ENCODE measurements around the gene KRT83. TPM values are rescaled to one million over a fixed set of nuclear protein-coding genes. Genes with fewer than 3 reads are reported as not detected.
A peak's percentile ranks its signal among the peaks of the same experiment; 100 is the strongest.

KRT83 gene
- total RNA-seq, 5 donors from 2014 or later (not counting 1 experiment from before 2014, with no cell fraction given): not detected

- no peak overlapping the region for H3K27ac Mint-ChIP-seq
- WGBS (ENCODE audit: insufficient coverage): 100% methylated on average over 1 of the region's 1 CpG
- no peaks in the 10 kb centered on the region for H3K9me3 Mint-ChIP-seq
- DNase-seq (no peak), ATAC-seq (replicated peaks in 1 of 4) (no peak)
- H3K4me1 Mint-ChIP-seq: peaks cover 0 to under 1% (median under 1%) of the 10 kb centered on the region in 3 donors
- H3K36me3 Mint-ChIP-seq: no peaks in the 10 kb centered on the region
- H3K4me1 ChIP-seq (ENCODE audit: control insufficient read depth in 1 of 2, extremely low read depth in 1 of 2, insufficient read depth in 2 of 2, low read length in 2 of 2): peaks cover 0 to under 1% of the 10 kb centered on the region in 2 experiments
- H3K4me3 Mint-ChIP-seq: no peak overlapping the region
- POLR2A ChIA-PET: no interaction called here
- H3K4me3 ChIP-seq (ENCODE audit: control insufficient read depth in 1 of 2, extremely low read depth in 1 of 2, low read length in 1 of 2): no peak overlapping the region
- no peaks in the 10 kb centered on the region for H3K9me3 ChIP-seq
- no peak overlapping the region for H3K27ac ChIP-seq (ENCODE audit: low read length)
- H3K27me3 ChIP-seq (replicated peaks in 1 of 2; ENCODE audit: control insufficient read depth in 2 of 2, extremely low read depth in 1 of 2, insufficient read depth in 2 of 2, low read length in 1 of 2): peaks cover 0 to 62% of the 10 kb centered on the region in 2 experiments
- CTCF ChIA-PET: interaction anchor here in 1 of 2 donors (0.6 kb wide), 1 partner anchor 616 kb away, joined by 3 read pairs; no protein-coding TSS in a partner anchor
- H3K36me3 ChIP-seq (ENCODE audit: control insufficient read depth in 2 of 2, extremely low read depth in 1 of 2, insufficient read depth in 1 of 2, low read length in 1 of 2): no peaks in the 10 kb centered on the region
- H3K27me3 Mint-ChIP-seq: peaks cover 34 to 42% of the 10 kb centered on the region in 2 donors
Observed at GRCh38 chr12:52322069-52322468, 871 bp upstream of the KRT83 start.

GRCh38 chr12:52321418-52321817, 220 bp upstream of the KRT83 start:
- ChIA-PET CTCF (no interaction called here), POLR2A (no interaction called here)
- no peak overlapping the region for H3K27ac Mint-ChIP-seq
- no peak overlapping the region for H3K4me3 ChIP-seq (ENCODE audit: control insufficient read depth in 1 of 2, extremely low read depth in 1 of 2, low read length in 1 of 2)
- H3K4me1 Mint-ChIP-seq: no peaks in the 10 kb centered on the region
- 76% methylated on average over 3 of the region's 4 CpGs for WGBS (ENCODE audit: insufficient coverage)
- peaks cover 0 to 62% of the 10 kb centered on the region in 2 experiments for H3K27me3 ChIP-seq (replicated peaks in 1 of 2; ENCODE audit: control insufficient read depth in 2 of 2, extremely low read depth in 1 of 2, insufficient read depth in 2 of 2, low read length in 1 of 2)
- H3K36me3 Mint-ChIP-seq: no peaks in the 10 kb centered on the region
- no peaks in the 10 kb centered on the region for H3K9me3 ChIP-seq
- DNase-seq (no peak), ATAC-seq (replicated peaks in 1 of 4) (no peak)
- H3K4me1 ChIP-seq (ENCODE audit: control insufficient read depth in 1 of 2, extremely low read depth in 1 of 2, insufficient read depth in 2 of 2, low read length in 2 of 2): no peaks in the 10 kb centered on the region
- H3K36me3 ChIP-seq (ENCODE audit: control insufficient read depth in 2 of 2, extremely low read depth in 1 of 2, insufficient read depth in 1 of 2, low read length in 1 of 2): no peaks in the 10 kb centered on the region
- H3K27ac ChIP-seq (ENCODE audit: low read length): no peak overlapping the region
- no peak overlapping the region for H3K4me3 Mint-ChIP-seq
- H3K9me3 Mint-ChIP-seq: no peaks in the 10 kb centered on the region
- H3K27me3 Mint-ChIP-seq: peaks cover 34 to 42% of the 10 kb centered on the region in 2 donors

- H3K4me1 Mint-ChIP-seq: peaks cover 0 to 2% (median 0%) of the 10 kb centered on the region in 3 donors
- DNase-seq (peak in 1 of 35 experiments; percentile 8), ATAC-seq (replicated peaks in 1 of 4) (no peak)
- no peaks in the 10 kb centered on the region for H3K36me3 Mint-ChIP-seq
- WGBS (ENCODE audit: insufficient coverage): 49% methylated on average over 11 of the region's 11 CpGs
- no peak overlapping the region for H3K4me3 Mint-ChIP-seq
- no peaks in the 10 kb centered on the region for H3K9me3 ChIP-seq
- H3K27me3 ChIP-seq (replicated peaks in 1 of 2; ENCODE audit: control insufficient read depth in 2 of 2, extremely low read depth in 1 of 2, insufficient read depth in 2 of 2, low read length in 1 of 2): peaks cover 0 to 65% of the 10 kb centered on the region in 2 experiments
- peaks cover 29 to 42% of the 10 kb centered on the region in 2 donors for H3K27me3 Mint-ChIP-seq
- H3K9me3 Mint-ChIP-seq: no peaks in the 10 kb centered on the region
- H3K27ac ChIP-seq (ENCODE audit: low read length): no peak overlapping the region
- ChIA-PET CTCF (no interaction called here), POLR2A (no interaction called here)
- H3K4me1 ChIP-seq (ENCODE audit: control insufficient read depth in 1 of 2, extremely low read depth in 1 of 2, insufficient read depth in 2 of 2, low read length in 2 of 2): no peaks in the 10 kb centered on the region
- no peak overlapping the region for H3K27ac Mint-ChIP-seq
- no peaks in the 10 kb centered on the region for H3K36me3 ChIP-seq (ENCODE audit: control insufficient read depth in 2 of 2, extremely low read depth in 1 of 2, insufficient read depth in 1 of 2, low read length in 1 of 2)
- H3K4me3 ChIP-seq (ENCODE audit: control insufficient read depth in 1 of 2, extremely low read depth in 1 of 2, low read length in 1 of 2): no peak overlapping the region
Observed at GRCh38 chr12:52319097-52319496, 2.1 kb downstream of the KRT83 start.

GRCh38 chr12:52318241-52318990, 2.8 kb downstream of the KRT83 start:
- H3K36me3 ChIP-seq (ENCODE audit: control insufficient read depth in 2 of 2, extremely low read depth in 1 of 2, insufficient read depth in 1 of 2, low read length in 1 of 2): no peaks in the 10 kb centered on the region
- no peaks in the 10 kb centered on the region for H3K9me3 ChIP-seq
- ATAC-seq (replicated peaks in 1 of 4) (no peak), DNase-seq (no peak)
- POLR2A ChIA-PET: no interaction called here
- H3K4me3 ChIP-seq (ENCODE audit: control insufficient read depth in 1 of 2, extremely low read depth in 1 of 2, low read length in 1 of 2): no peak overlapping the region
- H3K36me3 Mint-ChIP-seq: no peaks in the 10 kb centered on the region
- WGBS (ENCODE audit: insufficient coverage): 90% methylated on average over 5 of the region's 11 CpGs
- H3K27me3 ChIP-seq (replicated peaks in 1 of 2; ENCODE audit: control insufficient read depth in 2 of 2, extremely low read depth in 1 of 2, insufficient read depth in 2 of 2, low read length in 1 of 2): peaks cover 0 to 67% of the 10 kb centered on the region in 2 experiments
- H3K27me3 Mint-ChIP-seq: peaks cover 29 to 45% of the 10 kb centered on the region in 2 donors
- no peaks in the 10 kb centered on the region for H3K9me3 Mint-ChIP-seq
- H3K4me1 ChIP-seq (ENCODE audit: control insufficient read depth in 1 of 2, extremely low read depth in 1 of 2, insufficient read depth in 2 of 2, low read length in 2 of 2): no peaks in the 10 kb centered on the region
- no peak overlapping the region for H3K4me3 Mint-ChIP-seq
- H3K4me1 Mint-ChIP-seq: peaks cover 0 to 2% (median 0%) of the 10 kb centered on the region in 3 donors
- no peak overlapping the region for H3K27ac Mint-ChIP-seq
- CTCF ChIA-PET: no interaction called here
- H3K27ac ChIP-seq (ENCODE audit: low read length): no peak overlapping the region

- Histone ChIP-seq H3K4me1 (ENCODE audit: control insufficient read depth in 1 of 2, extremely low read depth in 1 of 2, insufficient read depth in 2 of 2, low read length in 2 of 2) (no peaks in the 10 kb centered on the region), H3K27ac (ENCODE audit: low read length) (no peak overlapping the region)
- CTCF ChIA-PET: no interaction called here
Observed at GRCh38 chr12:52317468-52318052, 3.6 kb downstream of the KRT83 start.

GRCh38 chr12:52316701-52317100, 4.5 kb downstream of the KRT83 start:
- POLR2A ChIA-PET: no interaction called here
- Mint-ChIP-seq H3K27me3 (peaks cover 26 to 44% of the 10 kb centered on the region in 2 donors), H3K36me3 (no peaks in the 10 kb centered on the region), H3K4me1 (peaks cover 0 to 2% (median 0%) of the 10 kb centered on the region in 3 donors), H3K27ac (no peak overlapping the region), H3K4me3 (no peak overlapping the region), H3K9me3 (no peaks in the 10 kb centered on the region)
- Histone ChIP-seq H3K4me3 (ENCODE audit: control insufficient read depth in 1 of 2, extremely low read depth in 1 of 2, low read length in 1 of 2) (no peak overlapping the region), H3K27ac (ENCODE audit: low read length) (no peak overlapping the region), H3K27me3 (replicated peaks in 1 of 2; ENCODE audit: control insufficient read depth in 2 of 2, extremely low read depth in 1 of 2, insufficient read depth in 2 of 2, low read length in 1 of 2) (peaks cover 0 to 65% of the 10 kb centered on the region in 2 experiments), H3K4me1 (ENCODE audit: control insufficient read depth in 1 of 2, extremely low read depth in 1 of 2, insufficient read depth in 2 of 2, low read length in 2 of 2) (no peaks in the 10 kb centered on the region), H3K9me3 (no peaks in the 10 kb centered on the region), H3K36me3 (ENCODE audit: control insufficient read depth in 2 of 2, extremely low read depth in 1 of 2, insufficient read depth in 1 of 2, low read length in 1 of 2) (no peaks in the 10 kb centered on the region)
- no peak for ATAC-seq (replicated peaks in 1 of 4)
- WGBS (ENCODE audit: insufficient coverage): 91% methylated on average over 4 of the region's 11 CpGs
- DNase-seq: no peak
- CTCF ChIA-PET: no interaction called here

More at GRCh38 chr12:52317468-52318052, 3.6 kb downstream of the KRT83 start:
- H3K4me3 ChIP-seq (ENCODE audit: control insufficient read depth in 1 of 2, extremely low read depth in 1 of 2, low read length in 1 of 2): no peak overlapping the region
- Mint-ChIP-seq H3K27ac (no peak overlapping the region), H3K27me3 (peaks cover 27 to 44% of the 10 kb centered on the region in 2 donors), H3K9me3 (no peaks in the 10 kb centered on the region), H3K36me3 (no peaks in the 10 kb centered on the region), H3K4me1 (peaks cover 0 to 2% (median 0%) of the 10 kb centered on the region in 3 donors), H3K4me3 (no peak overlapping the region)
- peaks cover 0 to 66% of the 10 kb centered on the region in 2 experiments for H3K27me3 ChIP-seq (replicated peaks in 1 of 2; ENCODE audit: control insufficient read depth in 2 of 2, extremely low read depth in 1 of 2, insufficient read depth in 2 of 2, low read length in 1 of 2)
- 86% methylated on average over 9 of the region's 12 CpGs for WGBS (ENCODE audit: insufficient coverage)
- POLR2A ChIA-PET: no interaction called here
- DNase-seq: no peak
- H3K36me3 ChIP-seq (ENCODE audit: control insufficient read depth in 2 of 2, extremely low read depth in 1 of 2, insufficient read depth in 1 of 2, low read length in 1 of 2): no peaks in the 10 kb centered on the region
- no peaks in the 10 kb centered on the region for H3K9me3 ChIP-seq
- no peak for ATAC-seq (replicated peaks in 1 of 4)

Measured in T-cell (primary cell).